Measurements from ENCODE around the gene RXFP1.

RXFP1 gene

DNA sequence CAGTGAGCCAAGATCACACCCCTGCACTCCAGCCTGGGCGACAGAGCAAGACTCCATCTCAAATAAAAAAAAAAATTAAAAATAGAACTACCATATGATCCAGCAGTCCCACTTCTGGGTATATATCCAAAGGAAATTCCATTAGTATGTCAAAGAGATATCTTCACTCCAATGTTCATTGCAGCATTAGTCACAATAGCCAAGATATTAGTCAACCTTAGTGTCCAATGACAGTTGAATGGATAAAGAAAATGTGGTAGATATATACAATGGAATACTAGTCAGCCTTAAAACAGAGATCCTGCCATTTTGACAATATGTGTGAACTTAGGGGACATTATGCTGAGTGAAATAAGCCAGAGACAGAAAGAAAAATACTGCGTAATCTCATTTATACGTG is 100.6 kb downstream of the RXFP1 start:
- no peak for TF ChIP-seq CTCF (IDR thresholded peaks at IDR 0.05; ENCODE audit: insufficient read depth, low read length, poor library complexity, severe bottlenecking)
- no peak for DNase-seq (ENCODE audit: extremely low read depth, insufficient read length)
- H3K27me3 ChIP-seq (replicated peaks; ENCODE audit: control insufficient read depth, insufficient read depth, low read length), result no peaks in the 10 kb centered on the region
- H3K36me3 ChIP-seq (ENCODE audit: control insufficient read depth, insufficient read depth, low read length), result no peaks in the 10 kb centered on the region
- no peak overlapping the region for H3K4me3 ChIP-seq (replicated peaks; ENCODE audit: low read depth, low read length)

GRCh38 chr4:158624889-158625478 is 103.3 kb downstream of the RXFP1 start:
- Histone ChIP-seq H3K4me3 (replicated peaks; ENCODE audit: low read depth, low read length) (no peak overlapping the region), H3K27me3 (replicated peaks; ENCODE audit: control insufficient read depth, insufficient read depth, low read length) (no peaks in the 10 kb centered on the region), H3K36me3 (ENCODE audit: control insufficient read depth, insufficient read depth, low read length) (no peaks in the 10 kb centered on the region)
- DNase-seq (ENCODE audit: extremely low read depth, insufficient read length), result no peak
- TF ChIP-seq CTCF (IDR thresholded peaks at IDR 0.05; ENCODE audit: insufficient read depth, low read length, poor library complexity, severe bottlenecking), result peak; percentile 74

DNA sequence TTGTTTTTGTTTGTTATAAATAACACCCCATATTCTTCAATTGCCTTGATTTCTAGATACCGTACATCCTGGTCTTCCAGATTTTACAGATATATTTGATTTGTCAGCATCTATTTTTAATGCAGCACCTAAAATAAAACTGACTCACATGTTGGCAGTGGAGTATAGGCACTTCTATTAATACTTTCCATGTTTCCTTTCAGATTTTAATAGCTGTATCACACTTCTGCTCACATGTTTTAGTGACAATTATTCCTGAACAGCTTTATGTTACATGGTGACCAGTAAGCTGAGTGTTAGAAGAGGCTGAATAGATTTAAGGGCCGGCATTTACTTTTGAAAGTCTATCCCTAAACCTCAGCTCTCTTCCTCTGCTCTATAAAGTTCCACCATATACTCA is 103.9 kb downstream of the RXFP1 start:
- TF ChIP-seq CTCF (IDR thresholded peaks at IDR 0.05; ENCODE audit: insufficient read depth, low read length, poor library complexity, severe bottlenecking), result no peak
- H3K4me3 ChIP-seq (replicated peaks; ENCODE audit: low read depth, low read length), result no peak overlapping the region
- no peaks in the 10 kb centered on the region for H3K27me3 ChIP-seq (replicated peaks; ENCODE audit: control insufficient read depth, insufficient read depth, low read length)
- DNase-seq (ENCODE audit: extremely low read depth, insufficient read length), result no peak
- no peaks in the 10 kb centered on the region for H3K36me3 ChIP-seq (ENCODE audit: control insufficient read depth, insufficient read depth, low read length)

DNA sequence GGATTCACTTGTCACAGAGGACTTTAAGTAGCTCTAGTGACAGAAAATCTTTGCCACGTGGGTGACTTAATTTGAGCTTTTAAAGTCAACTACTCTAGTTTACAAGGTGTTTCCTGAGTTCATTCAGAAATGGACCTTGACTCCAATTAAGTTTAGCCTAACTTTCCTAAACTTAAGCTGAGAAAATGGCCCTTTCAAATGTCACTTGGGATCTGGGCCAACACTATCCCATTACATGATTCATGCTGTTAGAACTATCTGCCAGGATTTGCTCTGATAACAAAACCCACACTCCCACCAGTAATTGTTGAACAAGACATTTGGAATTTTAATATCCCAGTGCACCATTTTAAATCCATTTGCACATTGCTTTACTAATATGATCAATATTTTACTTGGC is 109.2 kb downstream of the RXFP1 start:
- TF ChIP-seq CTCF (IDR thresholded peaks at IDR 0.05; ENCODE audit: insufficient read depth, low read length, poor library complexity, severe bottlenecking), result no peak
- DNase-seq (ENCODE audit: extremely low read depth, insufficient read length), result no peak
- Histone ChIP-seq H3K36me3 (ENCODE audit: control insufficient read depth, insufficient read depth, low read length) (no peaks in the 10 kb centered on the region), H3K27me3 (replicated peaks; ENCODE audit: control insufficient read depth, insufficient read depth, low read length) (no peaks in the 10 kb centered on the region), H3K4me3 (replicated peaks; ENCODE audit: low read depth, low read length) (no peak overlapping the region)

GRCh38 chr4:158636619-158637018 is 114.9 kb downstream of the RXFP1 start:
- TF ChIP-seq CTCF (IDR thresholded peaks at IDR 0.05; ENCODE audit: insufficient read depth, low read length, poor library complexity, severe bottlenecking), result no peak
- no peaks in the 10 kb centered on the region for H3K36me3 ChIP-seq (ENCODE audit: control insufficient read depth, insufficient read depth, low read length)
- no peaks in the 10 kb centered on the region for H3K27me3 ChIP-seq (replicated peaks; ENCODE audit: control insufficient read depth, insufficient read depth, low read length)
- H3K4me3 ChIP-seq (replicated peaks; ENCODE audit: low read depth, low read length), result no peak overlapping the region
- DNase-seq (ENCODE audit: extremely low read depth, insufficient read length), result no peak

DNA sequence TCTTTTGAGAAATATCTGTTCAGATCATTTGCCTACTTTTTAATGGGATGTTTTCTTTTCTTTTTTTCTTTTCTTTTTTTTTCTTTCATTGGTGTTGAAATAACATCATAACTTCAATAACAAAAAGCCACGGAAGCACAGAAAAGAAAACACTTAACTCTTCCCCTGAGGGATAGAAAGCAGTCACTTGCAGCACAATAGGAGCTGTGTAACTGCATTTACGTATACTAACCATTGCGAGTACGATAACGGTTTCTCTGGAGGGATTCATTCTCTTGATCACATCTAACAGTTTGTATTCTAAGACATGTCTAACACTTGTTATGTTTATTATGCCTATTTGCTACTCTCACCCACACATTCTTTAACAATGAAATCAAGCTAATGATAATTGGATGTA is 122.7 kb downstream of the RXFP1 start:
- Histone ChIP-seq H3K27me3 (replicated peaks; ENCODE audit: control insufficient read depth, insufficient read depth, low read length) (no peaks in the 10 kb centered on the region), H3K4me3 (replicated peaks; ENCODE audit: low read depth, low read length) (no peak overlapping the region), H3K36me3 (ENCODE audit: control insufficient read depth, insufficient read depth, low read length) (no peaks in the 10 kb centered on the region)
- TF ChIP-seq CTCF (IDR thresholded peaks at IDR 0.05; ENCODE audit: insufficient read depth, low read length, poor library complexity, severe bottlenecking), result no peak
- DNase-seq (ENCODE audit: extremely low read depth, insufficient read length), result no peak
